Measurements from ENCODE around the gene KIFC1. TPM values are rescaled to one million over a fixed set of nuclear protein-coding genes. Genes with fewer than 3 reads are reported as not detected.
"Not testable (repeated sequence)": the region's sequence is repeated elsewhere in the genome, so short reads cannot be mapped to it uniquely, and the experiment has no call there.

The KIFC1 gene
- total RNA-seq, 2 donors from 2014 or later = 56.6 to 94.3 TPM

- H3K9ac ChIP-seq (ENCODE audit: extremely low read depth, low read length, poor library complexity, severe bottlenecking) = no peak overlapping the region
- Mint-ChIP-seq H3K27ac (no peak overlapping the region), H3K27me3 (ENCODE audit: insufficient read depth) (no peaks in the 10 kb centered on the region), H3K36me3 (ENCODE audit: low read depth) (no peaks in the 10 kb centered on the region), H3K9me3 (no peaks in the 10 kb centered on the region), H3K4me1 (peaks cover 26% of the 10 kb centered on the region), H3K4me3 (no peak overlapping the region)
- H3K36me3 ChIP-seq (ENCODE audit: control insufficient read depth, insufficient read depth, low read length) = no peaks in the 10 kb centered on the region
- H3K9me3 ChIP-seq (ENCODE audit: control insufficient read depth, low read length) = no peaks in the 10 kb centered on the region
- no peak overlapping the region for H3K4me3 ChIP-seq (ENCODE audit: low read length)
- H3K4me1 ChIP-seq (ENCODE audit: control insufficient read depth, insufficient read depth, low read length) = peaks cover 11% of the 10 kb centered on the region
- no peak overlapping the region for H3K27ac ChIP-seq (ENCODE audit: low read depth, low read length)
- TF ChIP-seq CTCF (conservative IDR thresholded peaks at IDR 0.05) = no peak
- DNase-seq = no peak
- WGBS, 2 experiments (ENCODE audit: insufficient coverage in 1 of 2, insufficient read length in 1 of 2) = 94 to 98% methylated on average over 3 to 4 of the region's 4 CpGs
- H3K27me3 ChIP-seq (ENCODE audit: control insufficient read depth, insufficient read depth, low read length, poor library complexity, severe bottlenecking) = no peaks in the 10 kb centered on the region
These were observed 14.5 kb upstream of the KIFC1 start for GRCh38 chr6:33377171-33377570.

- not testable (repeated sequence) for H3K4me3 Mint-ChIP-seq; H3K36me3 Mint-ChIP-seq (ENCODE audit: low read depth); H3K9ac ChIP-seq (ENCODE audit: extremely low read depth, low read length, poor library complexity, severe bottlenecking); H3K27me3 Mint-ChIP-seq (ENCODE audit: insufficient read depth); DNase-seq; H3K27ac ChIP-seq (ENCODE audit: low read depth, low read length); H3K4me3 ChIP-seq (ENCODE audit: low read length); H3K9me3 ChIP-seq (ENCODE audit: control insufficient read depth, low read length); H3K27me3 ChIP-seq (ENCODE audit: control insufficient read depth, insufficient read depth, low read length, poor library complexity, severe bottlenecking); H3K27ac Mint-ChIP-seq; H3K36me3 ChIP-seq (ENCODE audit: control insufficient read depth, insufficient read depth, low read length); H3K9me3 Mint-ChIP-seq; H3K4me1 ChIP-seq (ENCODE audit: control insufficient read depth, insufficient read depth, low read length)
- H3K4me1 Mint-ChIP-seq = peaks cover 11% of the 10 kb centered on the region
- 91 to 100% methylated on average over 1 to 10 of the region's 10 CpGs for WGBS, 2 experiments (ENCODE audit: insufficient coverage in 1 of 2, insufficient read length in 1 of 2)
These were observed 12.4 kb upstream of the KIFC1 start for GRCh38 chr6:33379184-33379583.

- H3K4me3 Mint-ChIP-seq = no peak overlapping the region
- Histone ChIP-seq H3K4me1 (ENCODE audit: control insufficient read depth, insufficient read depth, low read length) (no peaks in the 10 kb centered on the region), H3K9ac (ENCODE audit: extremely low read depth, low read length, poor library complexity, severe bottlenecking) (no peak overlapping the region), H3K4me3 (ENCODE audit: low read length) (no peak overlapping the region), H3K9me3 (ENCODE audit: control insufficient read depth, low read length) (no peaks in the 10 kb centered on the region), H3K36me3 (ENCODE audit: control insufficient read depth, insufficient read depth, low read length) (no peaks in the 10 kb centered on the region), H3K27me3 (ENCODE audit: control insufficient read depth, insufficient read depth, low read length, poor library complexity, severe bottlenecking) (no peaks in the 10 kb centered on the region), H3K27ac (ENCODE audit: low read depth, low read length) (no peak overlapping the region)
- no peak for TF ChIP-seq CTCF (conservative IDR thresholded peaks at IDR 0.05)
- 93 to 100% methylated on average over 2 of the region's 2 CpGs for WGBS, 2 experiments (ENCODE audit: insufficient coverage in 1 of 2, insufficient read length in 1 of 2)
- peaks cover 3% of the 10 kb centered on the region for H3K4me1 Mint-ChIP-seq
- no peak for DNase-seq
- H3K9me3 Mint-ChIP-seq = no peaks in the 10 kb centered on the region
- H3K36me3 Mint-ChIP-seq (ENCODE audit: low read depth) = no peaks in the 10 kb centered on the region
- no peak overlapping the region for H3K27ac Mint-ChIP-seq
- H3K27me3 Mint-ChIP-seq (ENCODE audit: insufficient read depth) = no peaks in the 10 kb centered on the region
These were observed 11.2 kb upstream of the KIFC1 start for GRCh38 chr6:33380272-33380981.

Data from endodermal cell (in vitro differentiated cells).